Right lung (tissue), 5 donors: ENCODE measurements around the gene TGM4. TPM values are rescaled to one million over a fixed set of nuclear protein-coding genes. Genes with fewer than 3 reads are reported as not detected.
A peak's percentile ranks its signal among the peaks of the same experiment; 100 is the strongest.

Experiments used
- DNase-seq, 2 donors: peaks; one replicate each; pipeline ENCODE4 v3.0.0-alpha.2; 2013
- polyA plus RNA-seq, 5 donors: library from polyadenylated mRNA; unstranded; fragments of 120-200 nt; gene quantifications; one replicate each; pipeline versions ENCODE4 v1.2.1 to v1.2.3, GENCODE V29; 2013; ENCODE audit warnings: inconsistent platforms in 1 of 5, low replicate concordance in 1 of 5; ENCODE audit not compliant: insufficient read length in 5 of 5, insufficient read depth in 1 of 5

Gene TGM4
- polyA plus RNA-seq, 5 donors = 0.03 to 0.09 (median 0.05) TPM; not detected in 1

DNA sequence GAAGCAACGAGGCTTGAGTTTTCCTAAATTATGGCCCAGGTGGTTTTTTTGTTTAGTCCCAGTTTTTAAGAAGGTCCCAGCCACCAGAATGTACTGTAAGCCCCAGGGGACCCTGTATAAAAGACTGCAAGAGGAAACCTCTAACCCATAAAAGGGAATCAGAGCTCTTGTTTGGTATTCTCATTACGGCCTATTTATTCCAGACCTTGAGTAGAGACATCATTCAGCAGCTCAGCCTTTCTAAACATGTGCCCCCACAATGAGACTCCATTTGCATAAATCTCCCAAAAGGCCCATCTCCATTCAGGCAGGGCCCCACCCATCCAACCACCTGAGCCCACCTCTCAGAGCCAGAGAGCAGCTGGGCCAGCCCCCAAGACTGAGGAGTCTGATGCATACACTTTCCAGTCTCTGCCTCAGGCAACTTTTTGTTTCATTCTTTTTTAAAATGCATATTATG is 75.9 kb downstream of the TGM4 start:
- no peak for DNase-seq

DNA sequence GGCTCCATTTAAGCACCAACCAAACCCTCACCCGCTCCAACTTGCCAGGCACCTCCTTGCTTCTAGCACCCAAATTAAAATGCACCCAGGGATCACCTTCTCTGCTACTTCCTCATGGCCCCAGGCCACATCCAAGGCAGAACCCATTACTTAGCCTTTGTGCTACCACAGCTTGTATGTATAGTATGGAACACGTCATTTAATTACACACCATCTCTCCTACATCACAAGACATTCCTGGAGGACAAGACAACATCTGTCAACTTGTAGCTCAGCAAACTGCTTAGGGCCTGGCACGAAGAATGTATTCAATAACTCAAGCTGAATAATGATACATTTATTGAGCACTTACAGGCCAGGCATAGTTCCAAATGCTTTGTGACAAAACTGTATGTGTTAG is 78.3 kb downstream of the TGM4 start:
- DNase-seq = no peak

DNA sequence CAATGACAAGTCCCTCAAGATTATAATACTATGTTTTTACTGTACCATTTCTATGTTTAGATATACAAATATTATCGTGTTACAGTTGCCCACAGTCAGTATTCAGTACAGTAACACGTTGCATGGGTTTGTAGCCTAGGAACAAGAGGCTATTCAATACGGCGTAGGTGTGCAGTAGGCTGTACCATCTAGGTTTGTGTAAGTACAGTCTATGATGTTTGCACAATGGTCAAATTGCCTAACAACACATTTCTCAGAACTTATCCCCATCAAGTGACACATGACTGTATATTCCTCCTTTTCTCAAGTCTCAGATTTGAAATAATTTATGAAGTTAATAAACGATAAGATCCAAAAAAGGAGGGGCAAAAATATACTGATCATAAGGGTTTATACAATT is 79.9 kb downstream of the TGM4 start:
- DNase-seq = no peak

DNA sequence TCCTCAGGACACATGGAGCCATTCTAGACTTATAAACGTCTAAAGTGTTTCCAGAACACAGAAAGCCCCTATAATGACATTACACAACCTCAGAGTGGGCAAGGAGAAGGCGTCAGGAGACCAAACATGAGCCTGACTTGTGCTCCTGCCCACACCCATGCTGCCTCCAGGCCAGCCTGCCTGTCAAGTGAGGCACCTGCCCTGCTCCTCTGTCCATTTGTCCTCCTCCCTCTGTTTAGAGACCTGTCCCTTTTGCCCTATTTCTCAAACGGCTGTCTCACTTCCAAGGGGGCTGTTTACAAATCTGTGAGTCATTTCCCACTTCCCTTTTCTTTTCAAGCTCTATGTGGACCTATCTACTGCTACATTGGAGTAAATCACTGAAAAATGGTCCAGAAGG is 80.6 kb downstream of the TGM4 start:
- DNase-seq = no peak

DNA sequence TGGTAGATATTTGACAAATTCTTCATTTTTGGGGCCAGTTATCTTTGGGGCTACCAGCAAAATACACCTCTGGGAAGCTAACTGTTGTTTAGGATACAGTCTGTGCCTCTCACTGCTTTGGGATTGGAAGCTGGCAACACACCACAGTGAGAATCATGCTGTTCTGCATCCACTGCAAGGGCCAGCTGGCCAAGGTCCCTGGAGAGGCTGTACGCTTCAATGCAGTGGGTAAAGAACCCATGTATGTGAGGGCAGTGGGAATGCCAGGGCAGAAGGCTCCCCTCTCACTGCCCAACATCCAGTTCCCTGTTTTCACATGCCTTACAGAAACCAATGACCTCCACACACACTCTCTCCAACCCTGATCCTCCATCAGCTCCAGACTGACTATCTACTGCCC is 81.5 kb downstream of the TGM4 start:
- DNase-seq = no peak

DNA sequence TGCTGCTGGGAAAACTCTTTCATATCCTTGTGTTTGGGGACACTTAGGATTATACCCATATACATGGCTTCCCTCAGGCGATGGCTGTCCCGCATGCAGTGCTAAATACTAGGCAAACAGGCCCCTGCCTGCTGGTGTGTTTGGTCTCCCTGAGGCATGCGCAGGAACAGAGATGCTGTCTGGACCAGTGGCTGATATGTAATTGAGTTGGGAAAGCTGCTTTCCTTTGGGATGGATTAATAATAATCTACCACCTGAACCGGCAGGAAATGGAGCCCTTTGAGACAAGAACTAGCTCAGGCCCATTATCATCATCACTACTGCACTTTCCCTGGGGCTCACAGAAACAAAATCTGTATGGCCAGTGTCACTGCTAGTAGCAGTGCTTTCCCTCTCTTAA is 83.6 kb downstream of the TGM4 start:
- DNase-seq = no peak

DNA sequence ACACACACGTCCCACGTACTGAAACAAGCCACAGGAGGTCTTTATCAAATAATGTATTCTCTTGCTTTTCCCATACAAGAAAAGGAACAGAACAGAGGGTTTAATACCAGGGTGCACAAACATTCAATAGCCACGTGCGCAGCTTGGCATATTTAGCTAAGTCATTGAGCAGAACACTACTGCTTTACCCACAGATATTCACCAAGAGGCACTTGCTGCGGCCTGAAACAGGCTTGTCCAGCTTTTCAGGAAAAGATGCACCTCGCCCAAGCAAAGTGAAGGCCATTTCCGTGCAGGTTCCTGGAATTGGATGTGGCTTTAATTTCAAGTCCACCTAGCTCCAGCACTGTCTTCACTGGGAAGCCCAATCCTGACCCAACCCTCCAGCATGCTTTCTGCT is 84.0 kb downstream of the TGM4 start:
- DNase-seq = peak in 1 of 2 donors; percentile 16

DNA sequence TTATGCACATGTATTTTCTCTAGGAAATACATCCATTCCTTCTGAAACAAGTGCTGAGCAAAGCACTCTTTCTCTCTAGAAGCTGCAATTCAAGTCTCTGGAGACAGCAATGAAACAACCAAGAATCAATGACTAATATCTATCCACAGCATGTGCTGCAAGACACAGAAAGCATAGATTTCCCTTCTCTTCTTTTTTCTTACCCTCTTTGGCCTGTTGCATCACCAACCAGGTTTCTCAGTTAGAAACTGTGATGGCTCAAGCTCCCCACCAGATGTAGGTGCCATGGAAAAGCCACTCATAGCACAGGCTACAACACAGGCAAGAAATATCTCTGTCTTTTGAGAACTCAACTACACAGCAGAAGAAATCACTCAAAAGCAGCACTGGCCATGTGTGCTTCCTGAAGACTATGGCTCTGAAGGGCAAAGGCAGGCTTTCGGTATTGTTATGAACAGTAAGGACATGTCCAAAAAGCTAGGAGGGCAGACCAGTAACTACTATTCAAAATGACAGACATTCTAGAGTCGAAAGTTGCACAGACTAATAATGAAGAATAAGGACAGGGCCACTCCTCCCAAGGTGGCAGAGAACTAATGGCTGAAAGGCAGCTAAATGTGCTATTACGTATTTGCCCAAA is 86.1 kb downstream of the TGM4 start:
- DNase-seq = no peak

DNA sequence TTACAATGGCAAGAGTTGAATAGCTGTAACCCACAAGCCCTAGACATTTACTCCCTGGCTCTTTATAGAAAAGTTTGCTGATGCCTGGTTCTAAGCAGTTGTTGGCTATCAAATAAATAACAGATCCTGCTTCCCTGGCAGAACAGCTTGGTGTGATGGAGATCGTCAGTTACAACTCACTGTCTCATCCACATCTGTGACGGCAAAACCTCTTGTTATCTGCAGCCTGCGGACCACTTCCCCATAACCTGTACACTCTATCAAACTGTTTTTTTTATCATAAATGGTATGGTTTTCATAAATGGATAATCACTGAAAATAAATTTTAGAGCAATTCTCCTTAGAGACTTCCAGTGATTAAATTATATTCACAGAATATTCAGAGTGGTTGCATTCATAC is 87.5 kb downstream of the TGM4 start:
- no peak for DNase-seq

DNA sequence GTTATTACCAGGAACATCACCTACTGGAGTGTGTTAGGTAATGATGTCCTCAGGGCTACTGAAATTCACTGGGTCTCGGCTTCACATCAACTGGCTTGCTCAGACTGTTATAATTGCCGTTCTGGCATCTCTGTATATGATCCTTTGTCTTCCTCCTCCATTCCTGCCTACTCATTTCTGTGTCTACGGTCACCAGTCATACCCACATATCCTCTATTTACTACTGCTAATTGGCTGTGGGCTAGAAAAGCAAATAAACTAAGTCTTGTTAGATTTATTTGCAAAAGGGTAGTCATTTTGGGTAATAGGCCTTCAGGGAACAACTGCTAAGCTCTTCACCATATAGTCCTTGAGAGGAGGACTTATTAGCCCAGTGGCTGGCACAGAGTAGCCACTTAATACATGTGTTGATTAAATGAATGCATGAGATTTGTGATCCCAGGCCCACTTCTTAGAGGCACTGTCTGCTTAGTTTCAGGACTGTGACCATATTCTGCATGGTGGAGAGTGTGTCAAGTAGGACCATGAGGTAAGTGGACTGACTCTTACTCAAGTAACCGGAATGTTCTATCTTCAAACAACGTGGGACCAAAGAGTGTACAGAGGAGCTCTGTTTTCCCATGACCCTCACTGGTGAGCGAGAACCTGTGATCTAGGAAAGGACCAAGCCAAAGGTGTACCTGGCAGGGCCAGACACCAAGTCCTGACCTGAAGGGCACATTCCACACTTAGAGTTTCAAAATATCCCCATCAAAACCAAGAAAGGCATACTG is 88.4 kb downstream of the TGM4 start:
- DNase-seq = no peak

DNA sequence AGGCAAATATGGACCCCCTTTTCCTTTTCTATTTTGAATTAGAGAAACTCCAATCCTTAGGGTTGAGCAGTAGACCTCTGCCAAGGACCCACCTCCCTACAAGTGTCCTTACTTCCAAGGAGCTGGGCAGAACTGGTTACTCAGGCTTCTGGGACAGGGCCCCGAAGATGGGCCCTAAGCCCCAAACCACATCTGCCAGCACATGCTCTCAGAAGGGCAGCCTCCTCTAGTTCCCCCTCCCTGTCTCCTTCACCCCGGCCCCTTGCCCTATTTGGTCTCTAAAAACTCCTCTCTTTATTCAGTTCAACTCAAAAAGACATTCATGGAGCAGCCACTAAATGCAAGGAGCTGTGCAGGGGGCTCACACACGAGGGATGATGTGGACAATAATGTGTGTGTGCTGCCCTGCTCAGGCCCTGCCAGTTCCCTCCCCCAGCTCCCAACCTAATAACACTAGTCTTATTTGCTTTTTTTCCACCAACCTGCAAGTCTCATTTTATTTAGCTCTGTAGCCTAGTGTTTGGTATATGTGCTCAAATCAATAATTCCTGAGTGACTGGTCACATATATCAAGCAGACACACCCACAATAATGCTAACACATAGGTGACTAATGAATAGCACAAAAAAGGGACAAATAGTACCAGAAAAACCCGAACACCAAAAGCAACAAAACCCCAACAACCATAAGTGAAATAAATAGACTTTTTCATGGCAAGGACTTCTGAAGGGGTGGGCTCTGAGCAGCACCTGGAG is 89.3 kb downstream of the TGM4 start:
- no peak for DNase-seq

Other genes with a start within 250 kb of the TGM4 start
- gene ZNF197, start 249.6 kb upstream of the TGM4 start, polyA plus RNA-seq = 10 to 100 TPM; 23.5 to 40.2 (median 35.6) TPM
- 10 to 100 TPM in 4 of 5 donors, 1 to 10 TPM in 1; 7.5 to 12.1 (median 11.2) TPM for gene ZNF35, start 225.9 kb upstream of the TGM4 start, polyA plus RNA-seq
- gene ZNF502, start 161.9 kb upstream of the TGM4 start, polyA plus RNA-seq = 10 to 100 TPM in 4 of 5 donors, 1 to 10 TPM in 1; 9.1 to 15.0 (median 12.6) TPM
- gene ZNF501, start 145.0 kb upstream of the TGM4 start, polyA plus RNA-seq = 10 to 100 TPM in 2 of 5 donors, 1 to 10 TPM in 3; 7.0 to 15.2 (median 9.9) TPM
- 10 to 100 TPM; 36.2 to 67.3 (median 61.7) TPM for gene KIAA1143, start 113.0 kb upstream of the TGM4 start, polyA plus RNA-seq
- 10 to 100 TPM; 15.2 to 43.9 (median 24.7) TPM for gene KIF15, start 112.8 kb upstream of the TGM4 start, polyA plus RNA-seq
- 10 to 100 TPM; 19.9 to 25.2 (median 22.8) TPM for gene TMEM42, start 12.7 kb upstream of the TGM4 start, polyA plus RNA-seq
- gene ZDHHC3, start 101.6 kb downstream of the TGM4 start, polyA plus RNA-seq = 100 to 1,000 TPM; 108 to 136 (median 117) TPM
- 10 to 100 TPM; 55.4 to 77.9 (median 63.1) TPM for gene EXOSC7, start 101.6 kb downstream of the TGM4 start, polyA plus RNA-seq
- 100 to 1,000 TPM; 101 to 194 (median 110) TPM for gene CLEC3B, start 151.7 kb downstream of the TGM4 start, polyA plus RNA-seq